ENCODE measurements around the gene COL5A1.

Gene COL5A1

DNA sequence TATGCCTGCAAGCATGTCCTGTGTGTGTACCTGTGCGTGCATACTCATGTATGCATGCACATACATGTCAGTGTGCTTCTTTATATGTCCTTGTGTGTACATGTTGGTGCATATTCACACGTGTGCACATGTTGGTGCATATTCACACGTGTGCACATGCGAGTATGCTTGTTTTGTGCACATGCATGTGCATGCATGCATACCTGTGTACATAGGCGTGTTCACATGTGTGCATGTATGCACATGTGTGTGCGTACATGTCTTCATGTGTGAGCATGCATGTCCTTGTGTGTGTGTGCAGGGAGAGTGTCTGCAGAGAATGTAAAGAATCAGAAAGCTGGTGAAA is 166.8 kb downstream of the COL5A1 start:
- no peak for DNase-seq (ENCODE audit: low read depth)
- no peak overlapping the region for H3K4me3 ChIP-seq (ENCODE audit: low read depth, low read length)
- TF ChIP-seq, protein P1, sequence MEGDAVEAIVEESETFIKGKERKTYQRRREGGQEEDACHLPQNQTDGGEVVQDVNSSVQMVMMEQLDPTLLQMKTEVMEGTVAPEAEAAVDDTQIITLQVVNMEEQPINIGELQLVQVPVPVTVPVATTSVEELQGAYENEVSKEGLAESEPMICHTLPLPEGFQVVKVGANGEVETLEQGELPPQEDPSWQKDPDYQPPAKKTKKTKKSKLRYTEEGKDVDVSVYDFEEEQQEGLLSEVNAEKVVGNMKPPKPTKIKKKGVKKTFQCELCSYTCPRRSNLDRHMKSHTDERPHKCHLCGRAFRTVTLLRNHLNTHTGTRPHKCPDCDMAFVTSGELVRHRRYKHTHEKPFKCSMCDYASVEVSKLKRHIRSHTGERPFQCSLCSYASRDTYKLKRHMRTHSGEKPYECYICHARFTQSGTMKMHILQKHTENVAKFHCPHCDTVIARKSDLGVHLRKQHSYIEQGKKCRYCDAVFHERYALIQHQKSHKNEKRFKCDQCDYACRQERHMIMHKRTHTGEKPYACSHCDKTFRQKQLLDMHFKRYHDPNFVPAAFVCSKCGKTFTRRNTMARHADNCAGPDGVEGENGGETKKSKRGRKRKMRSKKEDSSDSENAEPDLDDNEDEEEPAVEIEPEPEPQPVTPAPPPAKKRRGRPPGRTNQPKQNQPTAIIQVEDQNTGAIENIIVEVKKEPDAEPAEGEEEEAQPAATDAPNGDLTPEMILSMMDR (IDR thresholded peaks at IDR 0.05; ENCODE audit: low read depth, low read length, missing control alignments): no peak
- in situ Hi-C loops (cut with HindIII; ENCODE audit: low sequenced_read_pairs): no loop called here

DNA sequence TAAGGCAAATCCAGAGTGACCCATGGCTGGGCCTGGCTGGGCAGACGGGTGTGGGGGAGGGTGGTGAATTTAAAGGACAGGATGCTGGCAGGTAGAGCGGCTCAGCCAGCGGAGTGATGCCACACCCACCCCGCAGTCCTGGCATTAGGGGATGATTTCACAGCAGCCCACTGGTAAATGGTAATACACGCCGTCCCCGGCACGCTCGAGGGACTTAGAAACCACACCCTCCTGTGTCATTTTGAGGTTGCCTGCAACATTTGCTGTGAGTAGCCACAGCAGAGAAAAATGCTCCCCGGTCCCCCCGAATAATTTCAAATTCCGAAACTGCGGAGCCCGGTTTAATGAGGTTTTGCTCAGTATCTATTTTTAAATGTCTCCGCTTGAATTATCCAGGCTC is 167.7 kb downstream of the COL5A1 start:
- no peak for DNase-seq (ENCODE audit: low read depth)
- TF ChIP-seq, protein P1 (IDR thresholded peaks at IDR 0.05; ENCODE audit: low read depth, low read length, missing control alignments): no peak
- in situ Hi-C loops (cut with HindIII; ENCODE audit: low sequenced_read_pairs): no loop called here

DNA sequence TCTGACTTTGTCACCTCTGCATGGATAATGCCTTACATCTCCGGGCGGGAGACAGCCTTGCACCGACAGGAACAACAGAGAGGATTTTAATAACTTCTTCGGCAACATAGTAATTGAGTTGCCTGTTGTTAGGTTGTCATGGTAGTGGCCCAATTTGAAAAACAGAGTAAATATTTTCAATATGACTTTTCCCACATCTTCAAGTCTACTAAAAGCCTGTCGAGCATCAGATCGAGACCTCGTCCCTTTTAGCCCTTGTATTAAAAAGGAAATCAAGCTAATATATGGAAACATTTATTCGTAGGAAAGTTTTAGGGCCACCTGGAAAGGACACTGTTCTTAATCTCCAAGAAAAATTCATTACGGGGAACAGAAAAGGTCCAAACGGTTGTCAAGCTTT is 168.2 kb downstream of the COL5A1 start:
- TF ChIP-seq, protein P1 (IDR thresholded peaks at IDR 0.05; ENCODE audit: low read depth, low read length, missing control alignments): no peak
- H3K4me3 ChIP-seq (ENCODE audit: low read depth, low read length): no peak overlapping the region
- in situ Hi-C loops (cut with HindIII; ENCODE audit: low sequenced_read_pairs): no loop called here
- no peak for DNase-seq (ENCODE audit: low read depth)

More for the DNA sequence above, 167.7 kb downstream of the COL5A1 start:
- H3K4me3 ChIP-seq (ENCODE audit: low read depth, low read length): no peak overlapping the region

DNA sequence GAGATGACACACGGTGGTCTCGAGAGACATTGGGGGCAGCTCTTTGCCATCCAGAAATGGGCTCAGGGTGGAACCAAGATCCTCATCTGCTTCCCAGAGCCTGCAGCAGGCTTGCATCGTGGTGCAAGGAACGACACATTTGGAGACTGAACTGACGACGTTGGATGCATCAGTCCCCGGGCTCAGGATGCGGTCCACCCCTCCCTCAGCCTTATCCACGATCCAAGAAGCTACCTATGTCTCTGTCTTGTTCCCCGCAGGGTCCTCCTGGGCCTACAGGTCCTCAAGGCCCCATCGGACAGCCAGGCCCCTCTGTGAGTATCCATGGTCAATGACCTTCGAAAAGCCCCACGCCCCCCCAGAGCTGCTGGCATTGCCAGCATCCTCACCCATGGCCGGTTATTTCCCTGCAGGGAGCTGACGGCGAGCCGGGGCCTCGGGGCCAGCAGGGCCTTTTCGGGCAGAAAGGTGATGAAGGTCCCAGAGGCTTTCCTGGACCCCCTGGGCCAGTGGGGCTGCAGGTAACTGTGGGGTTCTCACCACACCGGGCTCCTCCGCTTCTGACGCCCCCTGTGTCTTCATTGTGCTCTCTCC is 169.6 kb downstream of the COL5A1 start:
- TF ChIP-seq, protein P1 (IDR thresholded peaks at IDR 0.05; ENCODE audit: low read depth, low read length, missing control alignments): peak; percentile 25
- DNase-seq (ENCODE audit: low read depth): no peak
- no peak overlapping the region for H3K4me3 ChIP-seq (ENCODE audit: low read depth, low read length)
- in situ Hi-C loops (cut with HindIII; ENCODE audit: low sequenced_read_pairs): no loop called here

DNA sequence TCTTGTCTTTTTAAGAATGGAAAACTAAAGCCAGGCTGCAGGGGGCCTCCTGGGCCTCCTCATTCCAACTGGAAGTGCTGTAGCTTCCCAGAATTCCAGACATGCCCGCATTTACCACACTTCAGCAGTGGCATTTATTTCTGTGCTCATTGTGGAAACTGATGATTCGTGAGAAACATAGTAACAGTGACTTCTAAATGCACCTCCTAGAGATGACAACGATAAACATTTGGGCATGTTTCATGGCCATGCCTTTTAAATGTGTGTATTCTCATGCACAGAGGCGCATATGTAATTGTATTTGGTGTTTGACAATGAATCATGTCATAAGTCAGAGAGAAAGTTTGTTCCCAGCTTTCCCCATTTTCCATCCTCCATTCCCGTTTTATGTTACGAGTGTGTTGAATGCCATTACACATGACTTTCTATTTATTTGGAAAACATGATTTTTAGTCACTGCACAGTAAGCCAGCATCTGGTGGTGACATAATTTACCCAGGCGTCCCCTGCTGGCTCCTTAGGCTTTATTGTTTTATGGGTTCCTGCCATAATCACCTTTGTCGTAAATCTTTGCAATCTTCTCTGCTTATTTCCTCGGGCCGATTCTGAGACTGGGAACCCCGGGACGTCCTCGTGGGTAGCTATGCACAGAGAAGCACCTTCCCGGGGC is 170.2 kb downstream of the COL5A1 start:
- H3K4me3 ChIP-seq (ENCODE audit: low read depth, low read length): no peak overlapping the region
- TF ChIP-seq, protein P1 (IDR thresholded peaks at IDR 0.05; ENCODE audit: low read depth, low read length, missing control alignments): no peak
- DNase-seq (ENCODE audit: low read depth): peak; percentile 84
- in situ Hi-C loops (cut with HindIII; ENCODE audit: low sequenced_read_pairs): no loop called here

DNA sequence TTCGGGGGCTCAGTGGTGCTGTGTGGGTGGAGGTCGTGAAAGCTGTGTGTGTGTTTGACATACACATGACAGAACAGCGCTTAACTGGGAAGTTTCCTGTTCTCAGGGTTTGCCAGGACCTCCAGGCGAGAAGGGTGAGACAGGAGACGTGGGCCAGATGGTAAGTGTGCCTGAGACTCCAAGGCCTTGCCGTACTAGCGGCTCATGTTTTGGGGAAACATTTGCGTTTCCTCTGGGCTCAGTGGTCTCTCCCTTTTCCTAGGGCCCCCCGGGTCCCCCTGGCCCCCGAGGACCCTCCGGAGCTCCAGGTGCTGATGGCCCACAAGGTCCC is 170.7 kb downstream of the COL5A1 start:
- in situ Hi-C loops (cut with HindIII; ENCODE audit: low sequenced_read_pairs): no loop called here
- H3K4me3 ChIP-seq (ENCODE audit: low read depth, low read length): no peak overlapping the region
- TF ChIP-seq, protein P1 (IDR thresholded peaks at IDR 0.05; ENCODE audit: low read depth, low read length, missing control alignments): no peak
- DNase-seq (ENCODE audit: low read depth): no peak

Data from astrocyte of the cerebellum (primary cell).